SK-N-SH (cell line): ENCODE measurements around the gene ZMIZ1. TPM values are rescaled to one million over a fixed set of nuclear protein-coding genes. Genes with fewer than 3 reads are reported as not detected.

Experiments used
- CTCF ChIA-PET: fragments of 300-600, 350-600 bp; formaldehyde crosslinking; extraction: SDS; loops from one replicate; lab custom pipeline; 2021; lab: Yijun Ruan, JAX
- POLR2A ChIA-PET: fragments of 350-600 bp; sonication (Branson Sonifier 250); formaldehyde crosslinking; extraction: SDS; loops from one replicate; lab custom pipeline; 2020; ENCODE audit warnings: antibody characterized with exemption, inconsistent platforms; lab: Yijun Ruan, JAX
- DNase-seq: peaks from one replicate; pipeline ENCODE4 v3.0.0; 2012
- H2AFZ ChIP-seq: fragments of 200-600 bp; sonication (generic); 2 replicates; pipeline ENCODE4 v1.8.1; 2016; ENCODE audit warnings: antibody characterized with exemption, mild to moderate bottlenecking, low read depth
- H3F3A ChIP-seq: fragments of 200-600 bp; sonication (generic); replicated peaks from 2 replicates; pipeline ENCODE3; 2016; ENCODE audit warnings: antibody characterized with exemption, mild to moderate bottlenecking; ENCODE audit not compliant: insufficient read depth
- H3K27ac ChIP-seq, 2 experiments: fragments of 200-500 bp in 1 of 2; fragments of 200-600 bp in 1 of 2; sonication (Bioruptor generic) in 1 of 2; sonication (generic), shearing (Covaris generic) in 1 of 2; 2 replicates each; pipeline versions ENCODE4 v1.5.1 to v1.6.1; 2014 to 2016; ENCODE audit warnings: low read depth in 2 of 2, inconsistent platforms in 1 of 2, low read length in 1 of 2, mild to moderate bottlenecking in 1 of 2, mixed read lengths in 1 of 2
- H3K27me3 ChIP-seq: fragments of 200-600 bp; sonication (generic), shearing (Covaris generic); 2 replicates; pipeline ENCODE4 v1.6.1; 2016; ENCODE audit warnings: mixed run types; ENCODE audit not compliant: insufficient read depth
- H3K36me3 ChIP-seq, 2 experiments: fragments of 200-500 bp in 1 of 2; fragments of 200-600 bp in 1 of 2; sonication (Bioruptor generic) in 1 of 2; sonication (generic) in 1 of 2; replicated peaks in 1 of 2; 2 replicates each; pipeline versions ENCODE3 to v1.5.1; 2014 to 2016; ENCODE audit warnings: low read length in 1 of 2, mild to moderate bottlenecking in 1 of 2; ENCODE audit not compliant: insufficient read depth in 2 of 2, control insufficient read depth in 1 of 2
- H3K4me1 ChIP-seq, 2 experiments: fragments of 200-500 bp in 1 of 2; fragments of 200-600 bp in 1 of 2; sonication (Bioruptor generic) in 1 of 2; sonication (generic), shearing (Covaris generic) in 1 of 2; 2 replicates each; pipeline versions ENCODE4 v1.5.1 to v1.6.1; 2014 to 2016; ENCODE audit warnings: low read depth in 1 of 2, low read length in 1 of 2, mixed run types in 1 of 2; ENCODE audit not compliant: insufficient read depth in 2 of 2, control insufficient read depth in 1 of 2
- H3K4me2 ChIP-seq: fragments of 200-600 bp; sonication (generic), shearing (Covaris generic); 2 replicates; pipeline ENCODE4 v1.6.1; 2017; ENCODE audit warnings: mixed run types
- H3K4me3 ChIP-seq, 2 experiments: fragments of 200-500 bp in 1 of 2; fragments of 200-600 bp in 1 of 2; sonication (Bioruptor generic) in 1 of 2; sonication (generic), shearing (Covaris generic) in 1 of 2; 2 replicates each; pipeline versions ENCODE4 v1.5.1 to v1.8.1; 2014 to 2016; ENCODE audit warnings: low read depth in 2 of 2, inconsistent platforms in 1 of 2, low read length in 1 of 2, mild to moderate bottlenecking in 1 of 2, mixed read lengths in 1 of 2, moderate library complexity in 1 of 2
- H3K79me2 ChIP-seq: fragments of 200-600 bp; sonication (generic); 2 replicates; pipeline ENCODE4 v1.8.1; 2017; ENCODE audit warnings: mild to moderate bottlenecking; ENCODE audit not compliant: insufficient read depth
- H3K9ac ChIP-seq: fragments of 200-600 bp; sonication (generic); 2 replicates; pipeline ENCODE4 v1.6.1; 2017; ENCODE audit warnings: mixed run types
- H3K9me2 ChIP-seq: fragments of 200-600 bp; sonication (generic); 2 replicates; pipeline ENCODE4 v1.6.1; 2017; ENCODE audit warnings: mixed run types
- H3K9me3 ChIP-seq: fragments of 200-600 bp; sonication (generic); 2 replicates; pipeline ENCODE4 v1.6.1; 2017; ENCODE audit warnings: mixed run types, mild to moderate bottlenecking, moderate library complexity
- H4K20me1 ChIP-seq: fragments of 200-600 bp; sonication (generic); 2 replicates; pipeline ENCODE4 v1.6.1; 2017; ENCODE audit warnings: mild to moderate bottlenecking, mixed run types; ENCODE audit not compliant: insufficient read depth
- EP300 ChIP-seq, 2 experiments: IDR thresholded peaks; 2 replicates each; pipeline versions ENCODE4 v1.4.0 to v1.6.1; 2012; ENCODE audit warnings: borderline replicate concordance in 1 of 2, low read depth in 1 of 2, low read length in 1 of 2
- EZH2phosphoT487 ChIP-seq: fragments of 200-600 bp; sonication (generic); IDR thresholded peaks from 2 replicates; pipeline ENCODE4 v1.6.1; 2017; ENCODE audit warnings: low read depth, mixed run types, mild to moderate bottlenecking, antibody characterized with exemption, moderate library complexity, borderline replicate concordance
- FOXJ3 ChIP-seq: sonication (generic); formaldehyde crosslinking; IDR thresholded peaks from 2 replicates; pipeline ENCODE4 v1.5.1; 2020; ENCODE audit warnings: mild to moderate bottlenecking, missing genetic modification reagents
- GATA2 ChIP-seq: sonication (generic); formaldehyde crosslinking; IDR thresholded peaks from 2 replicates; pipeline ENCODE4 v1.5.0; 2020; ENCODE audit warnings: mild to moderate bottlenecking, missing genetic modification reagents
- JUND ChIP-seq: IDR thresholded peaks from 2 replicates; pipeline ENCODE4 v1.4.0; 2012
- NFIC ChIP-seq: IDR thresholded peaks from 2 replicates; pipeline ENCODE4 v1.4.0; 2012; ENCODE audit warnings: borderline replicate concordance
- NRF1 ChIP-seq: IDR thresholded peaks from 2 replicates; pipeline ENCODE4 v1.6.1; 2012; ENCODE audit warnings: low read depth, mild to moderate bottlenecking, low read length
- RAD21 ChIP-seq: IDR thresholded peaks from 2 replicates; pipeline ENCODE4 v1.6.1; 2012; ENCODE audit warnings: mild to moderate bottlenecking, low read length
- RCOR1 ChIP-seq: fragments of 150-350 bp; IDR thresholded peaks from 2 replicates; pipeline ENCODE4 v1.6.1; 2017; ENCODE audit warnings: antibody characterized with exemption, low read length
- REST ChIP-seq: IDR thresholded peaks from 2 replicates; pipeline ENCODE4 v1.6.1; 2012; ENCODE audit warnings: mild to moderate bottlenecking, low read depth, low read length, moderate library complexity
- RXRA ChIP-seq: IDR thresholded peaks from 2 replicates; pipeline ENCODE4 v1.4.0; 2012; ENCODE audit warnings: low read depth, mild to moderate bottlenecking, borderline replicate concordance
- TEAD4 ChIP-seq: IDR thresholded peaks from 2 replicates; pipeline ENCODE4 v1.4.0; 2012; ENCODE audit warnings: mild to moderate bottlenecking, borderline replicate concordance; ENCODE audit not compliant: insufficient read depth
- USF2 ChIP-seq: fragments of 150-350 bp; IDR thresholded peaks from 2 replicates; pipeline ENCODE4 v1.6.1; 2017; ENCODE audit warnings: antibody characterized with exemption, low read length, low read depth, borderline replicate concordance
- YY1 ChIP-seq: IDR thresholded peaks from 2 replicates; pipeline ENCODE4 v1.4.0; 2012; ENCODE audit warnings: low read depth, mild to moderate bottlenecking
- whole genome bisulfite sequencing: methylation state at CpG from one replicate; pipeline ENCODE4 v1.1.6; 2017; ENCODE audit warnings: low lambda C conversion rate; 5-methylcytosine and 5-hydroxymethylcytosine counted together
- polyA plus RNA-seq, 3 experiments: library from polyadenylated mRNA; depleted of rRNA; stranded (reverse); fragments of >200 nt; gene quantifications; 2 replicates each; pipeline ENCODE4 v1.2.3, GENCODE V29; 2012
- TF ChIP-seq, protein P1 (sequence below): IDR thresholded peaks from 2 replicates; pipeline ENCODE4; 2012
- TF ChIP-seq, protein P2 (sequence below): IDR thresholded peaks from 2 replicates; pipeline ENCODE4 v1.4.0; 2012; ENCODE audit warnings: low read depth, borderline replicate concordance

Gene ZMIZ1
- polyA plus RNA-seq, 1 of the 3 experiments (the other 2 are of a cell fraction), result 23.5 TPM

DNA sequence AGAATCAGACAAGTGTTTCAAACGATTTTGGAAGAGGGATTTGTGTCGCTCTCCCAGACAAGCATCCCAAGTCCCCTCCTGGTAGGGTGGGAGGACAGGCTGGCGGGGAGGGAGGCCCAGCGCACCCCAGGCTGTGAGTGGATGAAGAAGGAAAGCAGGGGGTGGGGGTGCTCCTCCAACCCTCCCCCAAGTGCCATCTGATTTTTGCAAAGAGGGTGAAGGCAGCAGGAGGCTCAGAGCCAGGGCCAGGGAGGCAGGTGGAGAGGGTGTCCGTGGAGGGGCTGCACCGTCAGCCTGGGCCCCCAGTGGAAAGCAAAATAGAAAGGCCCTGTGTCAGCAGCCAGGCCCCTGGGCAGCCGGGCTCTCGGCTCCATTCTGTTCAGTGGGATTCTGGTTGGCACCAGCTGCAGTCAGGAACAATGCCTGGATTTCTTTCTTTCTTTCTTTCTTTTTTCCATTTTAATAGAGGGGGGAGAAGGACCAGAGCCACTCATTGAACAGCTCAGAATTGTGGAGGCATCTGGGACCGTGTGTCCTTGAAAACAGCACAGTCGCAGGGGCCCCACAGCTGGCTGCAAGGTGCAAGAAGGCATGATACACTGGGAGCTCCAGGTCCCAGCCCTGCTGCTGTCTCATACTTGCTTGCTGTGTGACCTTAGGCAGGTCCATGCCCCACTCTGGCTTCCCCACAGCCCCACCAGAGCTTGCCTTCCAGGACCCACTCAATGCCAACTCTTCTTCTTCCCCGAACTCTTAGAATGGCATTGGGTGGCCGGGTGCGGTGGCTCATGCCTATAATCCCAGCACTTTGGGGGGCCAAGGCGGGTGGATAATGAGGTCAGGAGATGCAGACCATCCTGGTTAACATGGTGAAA lies 7.1 kb upstream of the ZMIZ1 start:
- TF ChIP-seq REST, result no peak
- no peak for TF ChIP-seq EP300 (IDR thresholded peaks at IDR 0.05; ENCODE audit: borderline replicate concordance in 1 of 2, low read depth in 1 of 2, low read length in 1 of 2)
- no peak for TF ChIP-seq RCOR1
- TF ChIP-seq FOXJ3 (CRISPR knock-in tag), result no peak
- no peak for TF ChIP-seq NFIC
- TF ChIP-seq NRF1, result no peak
- no peak for TF ChIP-seq GATA2 (CRISPR knock-in tag)
- no peak for TF ChIP-seq TEAD4
- TF ChIP-seq RAD21, result no peak
- TF ChIP-seq EZH2phosphoT487, result no peak
- TF ChIP-seq JUND, result no peak
- no peak for TF ChIP-seq YY1
- TF ChIP-seq, protein P1, sequence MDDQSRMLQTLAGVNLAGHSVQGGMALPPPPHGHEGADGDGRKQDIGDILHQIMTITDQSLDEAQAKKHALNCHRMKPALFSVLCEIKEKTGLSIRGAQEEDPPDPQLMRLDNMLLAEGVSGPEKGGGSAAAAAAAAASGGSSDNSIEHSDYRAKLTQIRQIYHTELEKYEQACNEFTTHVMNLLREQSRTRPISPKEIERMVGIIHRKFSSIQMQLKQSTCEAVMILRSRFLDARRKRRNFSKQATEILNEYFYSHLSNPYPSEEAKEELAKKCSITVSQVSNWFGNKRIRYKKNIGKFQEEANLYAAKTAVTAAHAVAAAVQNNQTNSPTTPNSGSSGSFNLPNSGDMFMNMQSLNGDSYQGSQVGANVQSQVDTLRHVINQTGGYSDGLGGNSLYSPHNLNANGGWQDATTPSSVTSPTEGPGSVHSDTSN, result no peak
- no peak for TF ChIP-seq RXRA
- TF ChIP-seq USF2, result no peak
- TF ChIP-seq, protein P2, sequence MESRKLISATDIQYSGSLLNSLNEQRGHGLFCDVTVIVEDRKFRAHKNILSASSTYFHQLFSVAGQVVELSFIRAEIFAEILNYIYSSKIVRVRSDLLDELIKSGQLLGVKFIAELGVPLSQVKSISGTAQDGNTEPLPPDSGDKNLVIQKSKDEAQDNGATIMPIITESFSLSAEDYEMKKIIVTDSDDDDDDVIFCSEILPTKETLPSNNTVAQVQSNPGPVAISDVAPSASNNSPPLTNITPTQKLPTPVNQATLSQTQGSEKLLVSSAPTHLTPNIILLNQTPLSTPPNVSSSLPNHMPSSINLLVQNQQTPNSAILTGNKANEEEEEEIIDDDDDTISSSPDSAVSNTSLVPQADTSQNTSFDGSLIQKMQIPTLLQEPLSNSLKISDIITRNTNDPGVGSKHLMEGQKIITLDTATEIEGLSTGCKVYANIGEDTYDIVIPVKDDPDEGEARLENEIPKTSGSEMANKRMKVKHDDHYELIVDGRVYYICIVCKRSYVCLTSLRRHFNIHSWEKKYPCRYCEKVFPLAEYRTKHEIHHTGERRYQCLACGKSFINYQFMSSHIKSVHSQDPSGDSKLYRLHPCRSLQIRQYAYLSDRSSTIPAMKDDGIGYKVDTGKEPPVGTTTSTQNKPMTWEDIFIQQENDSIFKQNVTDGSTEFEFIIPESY, result no peak
- TF ChIP-seq, all 33 proteins: peak for 0
- POLR2A ChIA-PET, result interaction anchor here (0.6 to 1.2 kb wide), 3 partner anchors 43 to 289 kb away, joined by 3 to 8 read pairs (median 3); no protein-coding TSS in a partner anchor
- Histone ChIP-seq H2AFZ (no peak overlapping the region), H3K27ac (no peak overlapping the region; a peak in 1 of 4 replicates), H3K79me2 (no peaks in the 10 kb centered on the region), H3K36me3 (no peaks in the 10 kb centered on the region), H3K4me3 (no peak overlapping the region), H3K9me3 (no peaks in the 10 kb centered on the region), H3K9ac (no peak overlapping the region), H3K27me3 (no peaks in the 10 kb centered on the region), H3K4me2 (no peak overlapping the region), H3F3A (no peaks in the 10 kb centered on the region), H4K20me1 (no peaks in the 10 kb centered on the region), H3K9me2 (no peaks in the 10 kb centered on the region), H3K4me1 (peaks cover 0 to 19% of the 10 kb centered on the region in 2 experiments; a peak in 1 of 4 replicates)
- DNase-seq, result no peak
- 88% methylated on average over 10 of the region's 14 CpGs for WGBS
- CTCF ChIA-PET, result interaction anchor here (1.1 to 1.4 kb wide), 5 partner anchors 10 to 133 kb away, joined by 3 to 4 read pairs (median 4); no protein-coding TSS in a partner anchor
